GM20000 (cell line): Measurements from ENCODE around the gene LTBP2.

ENCODE experiments used
- DNase-seq: peaks from one replicate; pipeline ENCODE4 v3.0.0; 2012; ENCODE audit warnings: low spot score
- TF ChIP-seq, protein P1 (sequence below): IDR thresholded peaks from 2 replicates; pipeline ENCODE4 v1.5.1; 2012; ENCODE audit warnings: mild to moderate bottlenecking, control low read depth; ENCODE audit errors: extremely low read depth, missing control alignments

LTBP2 gene

GRCh38 chr14:74555476-74556050, 56.5 kb downstream of the LTBP2 start:
- TF ChIP-seq, protein P1, sequence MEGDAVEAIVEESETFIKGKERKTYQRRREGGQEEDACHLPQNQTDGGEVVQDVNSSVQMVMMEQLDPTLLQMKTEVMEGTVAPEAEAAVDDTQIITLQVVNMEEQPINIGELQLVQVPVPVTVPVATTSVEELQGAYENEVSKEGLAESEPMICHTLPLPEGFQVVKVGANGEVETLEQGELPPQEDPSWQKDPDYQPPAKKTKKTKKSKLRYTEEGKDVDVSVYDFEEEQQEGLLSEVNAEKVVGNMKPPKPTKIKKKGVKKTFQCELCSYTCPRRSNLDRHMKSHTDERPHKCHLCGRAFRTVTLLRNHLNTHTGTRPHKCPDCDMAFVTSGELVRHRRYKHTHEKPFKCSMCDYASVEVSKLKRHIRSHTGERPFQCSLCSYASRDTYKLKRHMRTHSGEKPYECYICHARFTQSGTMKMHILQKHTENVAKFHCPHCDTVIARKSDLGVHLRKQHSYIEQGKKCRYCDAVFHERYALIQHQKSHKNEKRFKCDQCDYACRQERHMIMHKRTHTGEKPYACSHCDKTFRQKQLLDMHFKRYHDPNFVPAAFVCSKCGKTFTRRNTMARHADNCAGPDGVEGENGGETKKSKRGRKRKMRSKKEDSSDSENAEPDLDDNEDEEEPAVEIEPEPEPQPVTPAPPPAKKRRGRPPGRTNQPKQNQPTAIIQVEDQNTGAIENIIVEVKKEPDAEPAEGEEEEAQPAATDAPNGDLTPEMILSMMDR, result no peak
- DNase-seq, result no peak

DNA sequence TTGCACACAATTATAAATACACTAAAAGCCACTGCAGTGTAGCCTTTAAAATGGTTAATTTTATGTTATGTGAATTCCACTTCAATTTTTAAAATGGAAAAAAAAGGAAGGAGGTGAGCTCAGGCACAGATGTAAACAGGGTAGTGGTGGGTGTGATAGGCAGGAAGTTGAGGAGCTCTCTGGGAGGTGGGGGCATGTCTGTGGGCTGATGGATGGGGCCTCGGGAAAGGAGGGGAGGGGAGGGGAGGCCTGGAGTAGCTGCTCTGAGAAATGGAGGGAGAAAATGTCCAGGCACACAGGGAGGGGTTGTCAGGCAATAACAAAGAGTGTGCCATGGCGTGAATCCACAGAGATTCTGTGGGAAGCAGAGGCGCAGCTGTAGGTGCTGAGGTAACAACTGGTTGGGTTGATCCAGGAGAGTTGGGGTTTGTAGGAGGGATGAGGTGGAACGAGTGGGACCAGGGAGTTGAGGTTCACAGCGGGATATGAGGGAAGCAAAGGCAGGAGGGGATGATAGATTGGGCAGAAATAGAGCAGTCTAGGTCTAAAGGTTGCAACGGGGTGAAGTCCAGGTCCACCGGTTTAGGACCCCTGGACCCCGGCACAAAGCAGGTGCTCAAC, 57.2 kb downstream of the LTBP2 start:
- TF ChIP-seq, protein P1, result no peak
- no peak for DNase-seq

DNA sequence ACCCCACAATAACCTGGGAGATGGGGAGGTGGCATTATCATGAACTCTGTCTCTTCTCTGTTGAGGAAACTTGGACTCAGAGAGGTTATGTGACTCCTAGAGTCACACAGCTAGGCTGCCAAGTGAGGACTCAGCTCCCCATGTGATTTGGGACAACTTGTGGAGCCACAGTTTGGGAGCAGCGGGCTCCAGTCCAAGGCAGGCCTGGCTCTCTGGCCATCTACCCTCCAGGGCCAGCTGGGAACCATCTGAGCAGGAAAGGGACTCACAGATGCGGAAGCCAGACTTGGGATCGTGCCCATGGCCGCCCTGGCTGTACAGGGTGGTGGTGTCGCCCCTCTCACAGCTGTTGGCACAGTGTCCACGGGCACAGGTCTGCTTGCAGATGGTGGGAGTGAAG, 59.4 kb downstream of the LTBP2 start:
- no peak for DNase-seq
- TF ChIP-seq, protein P1, result no peak

GRCh38 chr14:74551431-74552371, 60.3 kb downstream of the LTBP2 start:
- DNase-seq, result no peak
- TF ChIP-seq, protein P1, result no peak

GRCh38 chr14:74551001-74551400, 61.0 kb downstream of the LTBP2 start:
- DNase-seq, result no peak
- TF ChIP-seq, protein P1, result no peak

GRCh38 chr14:74550071-74550470, 62.0 kb downstream of the LTBP2 start:
- no peak for DNase-seq
- TF ChIP-seq, protein P1, result no peak

DNA sequence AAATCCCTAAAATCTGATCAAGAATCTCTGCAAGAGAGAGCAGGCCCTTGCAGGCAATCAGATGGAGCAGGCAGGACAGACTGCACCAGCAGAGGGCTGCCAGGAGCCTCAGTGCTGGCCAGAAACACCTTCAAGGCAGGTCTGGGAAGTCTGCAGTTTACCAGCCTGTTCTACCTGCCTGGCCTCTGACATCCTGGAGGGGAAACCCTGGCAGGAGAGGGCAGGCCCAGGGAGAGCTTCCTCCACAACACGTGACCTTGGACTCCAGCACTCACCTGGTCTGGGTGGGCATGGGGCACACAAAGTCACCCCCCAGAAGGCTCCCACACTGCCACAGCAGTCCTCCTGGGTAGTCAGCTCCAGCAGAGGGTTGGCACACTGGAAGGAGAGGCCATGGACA, 62.4 kb downstream of the LTBP2 start:
- DNase-seq, result no peak

More for the DNA sequence above, 62.4 kb downstream of the LTBP2 start:
- TF ChIP-seq, protein P1, result no peak
